Stimulated activated CD8-positive, alpha-beta memory T cell treated with anti-CD3 and anti-CD28 coated beads, Interleukin-15, amount 100 ng/mL, for 4 hours (primary cell): ENCODE data around the gene ZDHHC4.

Experiments
- DNase-seq, 2 donors: peaks; one replicate each; pipeline ENCODE4 v3.0.0-alpha.2; 2020; ENCODE audit warnings: low read depth in 2 of 2

Gene ZDHHC4

GRCh38 chr7:6577369-6578113, at the start of gene ZDHHC4:
TSS of gene ZDHHC4 (plus strand) at chr7:6577454. CDS start at chr7:6580562, 3,108 bp downstream.
- peak; percentile 70 to 79 for DNase-seq

DNA sequence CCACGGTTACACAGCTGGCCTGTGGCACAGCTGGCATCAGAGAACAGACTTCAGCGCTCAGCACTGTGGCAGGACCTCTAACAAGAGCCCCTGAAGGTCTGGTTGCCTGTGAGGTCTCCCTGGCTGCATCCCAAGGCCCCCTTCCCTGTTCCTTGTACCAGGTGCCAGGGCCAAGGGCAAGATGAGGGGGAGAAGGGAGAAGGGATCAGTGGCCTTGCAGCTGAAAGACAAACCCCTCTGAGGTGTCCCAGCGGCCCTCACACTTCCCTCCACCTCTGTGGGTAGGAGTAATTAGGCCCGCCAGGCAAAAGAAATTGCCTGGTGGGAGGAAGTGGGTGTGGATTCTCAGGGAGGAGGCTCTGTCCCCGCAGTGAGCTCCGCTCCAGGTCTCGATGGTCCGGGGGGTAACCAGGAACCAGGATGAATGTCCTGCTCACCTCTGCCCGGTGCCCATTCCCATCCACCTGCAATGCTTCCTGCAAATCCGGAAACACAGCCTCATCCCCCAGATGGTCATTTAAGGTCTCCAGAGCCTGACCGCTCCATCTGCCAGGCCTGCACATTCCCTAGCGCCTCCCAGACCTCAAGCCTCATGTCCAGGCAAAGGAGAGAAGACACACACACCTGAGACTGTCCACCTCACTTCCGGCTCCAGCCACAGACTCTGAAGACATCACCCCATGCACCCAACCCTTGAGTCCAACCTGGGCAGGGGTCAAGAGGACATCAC, 48.7 kb upstream of the ZDHHC4 start:
- no peak for DNase-seq

- DNase-seq: no peak
Observed at GRCh38 chr7:6529643-6530042, 47.6 kb upstream of the ZDHHC4 start.

DNA sequence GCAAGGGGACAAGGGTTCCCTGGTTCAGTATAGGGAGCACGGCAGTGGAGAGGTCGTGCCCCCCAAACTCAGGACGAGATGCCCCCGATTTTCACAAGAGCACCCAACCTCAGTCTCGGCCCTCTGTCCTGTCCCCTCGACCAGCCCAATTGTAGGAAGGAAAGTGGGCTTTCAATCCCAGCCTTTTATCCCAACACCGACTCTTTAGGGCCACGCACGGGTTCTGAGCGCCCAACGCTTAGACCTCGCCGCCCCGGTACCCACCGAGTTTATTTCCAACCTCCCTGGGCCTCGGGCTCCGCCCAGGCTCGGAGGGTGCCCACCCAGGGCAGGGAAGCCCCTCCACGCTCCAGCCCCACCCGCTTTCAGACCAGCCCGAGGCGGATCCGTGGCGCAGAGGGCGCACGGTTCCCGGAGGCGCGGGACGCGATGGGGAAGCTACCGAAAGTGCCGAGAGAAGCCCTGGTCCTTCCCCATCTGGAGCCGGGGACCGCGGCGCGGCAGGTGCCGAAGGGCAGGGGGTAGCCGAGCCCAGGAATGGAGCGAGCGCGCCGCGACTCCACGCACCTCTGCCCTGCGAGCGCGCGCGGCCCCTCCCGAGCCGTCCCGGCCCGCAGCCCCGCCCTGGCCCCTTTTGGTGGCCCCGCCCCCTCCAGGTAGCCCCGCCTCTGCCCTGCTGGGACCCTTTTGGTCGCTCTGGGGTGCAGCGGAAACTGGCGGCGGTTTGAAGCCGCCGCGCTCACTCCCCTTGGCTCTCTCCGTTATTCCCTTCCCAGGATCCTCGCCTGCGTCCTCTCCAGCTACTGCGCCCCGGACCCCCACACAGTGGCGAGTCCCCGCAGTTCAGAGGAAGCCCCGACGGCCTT, 46.4 kb upstream of the ZDHHC4 start:
- DNase-seq: peak; percentile 44 to 54

DNA sequence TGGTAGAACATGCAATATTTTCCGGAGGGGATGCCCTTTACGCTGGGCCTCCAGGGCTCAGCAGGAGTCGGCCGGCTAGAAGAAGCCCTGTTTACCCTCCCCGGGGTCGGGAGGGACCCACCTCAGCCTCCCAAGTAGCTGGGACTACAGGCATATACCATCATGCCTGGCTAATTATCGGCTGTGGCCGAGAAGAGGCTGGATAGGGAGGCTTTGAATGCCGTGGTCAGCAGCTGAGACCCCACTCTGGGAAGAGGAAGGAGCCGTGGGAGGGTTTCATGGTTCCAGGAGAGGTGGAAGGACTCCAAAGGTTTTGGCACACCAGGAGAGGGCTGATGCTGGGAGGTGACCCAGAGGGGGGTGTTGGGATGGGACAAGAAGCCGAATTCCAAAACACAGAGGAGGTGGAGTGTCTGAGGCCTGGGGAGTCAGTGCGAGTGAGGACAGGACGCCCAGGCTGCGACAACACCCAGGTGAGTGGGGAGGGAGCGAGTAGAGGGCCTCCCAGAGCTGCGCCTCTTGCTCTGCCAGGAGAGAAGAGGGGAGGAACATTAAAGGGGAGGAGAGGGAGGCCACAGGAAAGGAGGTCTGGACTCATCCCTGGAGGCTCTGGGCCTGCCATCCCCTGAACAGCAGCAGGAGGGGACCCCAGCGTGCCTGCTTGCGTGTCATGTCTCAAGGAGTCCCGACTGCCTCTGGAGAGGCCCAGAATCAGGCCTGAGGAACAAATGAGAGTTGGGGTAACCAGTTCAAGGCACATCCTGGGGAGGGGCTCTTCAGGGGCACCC, 45.6 kb upstream of the ZDHHC4 start:
- DNase-seq: no peak

DNA sequence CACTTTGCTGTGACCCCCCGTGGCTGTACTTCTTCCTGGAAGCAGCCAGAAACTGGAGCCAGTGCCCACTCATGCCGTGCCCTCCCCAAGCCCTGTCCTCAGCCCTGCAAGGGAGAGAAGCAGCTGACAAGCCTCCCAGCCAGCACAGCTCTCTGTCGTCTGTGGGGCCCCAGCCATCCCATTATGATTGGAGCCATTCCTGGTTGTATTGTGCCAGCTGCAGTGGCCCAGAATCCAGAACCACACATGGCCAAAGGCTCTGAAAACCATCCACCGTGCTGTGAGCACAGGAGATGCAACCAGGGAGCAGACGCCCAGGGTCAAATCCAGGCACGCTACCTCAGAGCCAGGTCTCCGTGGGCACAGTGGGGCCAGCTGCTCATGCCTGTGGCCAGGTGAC, 44.7 kb upstream of the ZDHHC4 start:
- DNase-seq: no peak

DNA sequence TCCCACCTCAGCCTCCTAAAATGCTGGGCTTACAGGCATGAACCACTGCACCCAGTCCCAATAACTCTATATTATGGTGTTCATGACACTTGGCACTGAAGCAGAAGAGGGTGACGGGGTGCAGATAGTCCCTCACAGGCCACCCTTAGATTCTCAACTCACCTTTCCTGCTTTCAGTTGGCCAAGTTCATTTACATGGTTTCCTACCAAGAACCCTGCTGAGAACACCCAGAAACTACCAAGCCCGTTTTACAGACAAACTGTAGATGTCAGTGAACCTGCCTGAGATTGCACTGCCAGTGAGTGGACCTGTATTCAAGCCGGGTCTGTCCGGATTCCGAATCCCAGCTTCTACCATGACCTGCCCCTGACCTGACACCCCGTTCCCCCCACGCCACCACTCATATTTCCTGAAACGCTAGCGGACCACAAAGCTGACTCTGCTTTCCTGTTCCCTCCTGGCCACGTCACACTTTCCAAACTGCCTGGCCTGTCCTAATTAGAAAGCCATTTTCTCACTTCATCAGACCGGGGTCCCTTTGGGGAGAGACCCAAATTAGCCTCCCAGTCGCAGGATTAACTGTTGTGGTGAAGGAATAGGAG, 43.3 kb upstream of the ZDHHC4 start:
- peak in 1 of 2 donors; percentile 19 for DNase-seq

DNA sequence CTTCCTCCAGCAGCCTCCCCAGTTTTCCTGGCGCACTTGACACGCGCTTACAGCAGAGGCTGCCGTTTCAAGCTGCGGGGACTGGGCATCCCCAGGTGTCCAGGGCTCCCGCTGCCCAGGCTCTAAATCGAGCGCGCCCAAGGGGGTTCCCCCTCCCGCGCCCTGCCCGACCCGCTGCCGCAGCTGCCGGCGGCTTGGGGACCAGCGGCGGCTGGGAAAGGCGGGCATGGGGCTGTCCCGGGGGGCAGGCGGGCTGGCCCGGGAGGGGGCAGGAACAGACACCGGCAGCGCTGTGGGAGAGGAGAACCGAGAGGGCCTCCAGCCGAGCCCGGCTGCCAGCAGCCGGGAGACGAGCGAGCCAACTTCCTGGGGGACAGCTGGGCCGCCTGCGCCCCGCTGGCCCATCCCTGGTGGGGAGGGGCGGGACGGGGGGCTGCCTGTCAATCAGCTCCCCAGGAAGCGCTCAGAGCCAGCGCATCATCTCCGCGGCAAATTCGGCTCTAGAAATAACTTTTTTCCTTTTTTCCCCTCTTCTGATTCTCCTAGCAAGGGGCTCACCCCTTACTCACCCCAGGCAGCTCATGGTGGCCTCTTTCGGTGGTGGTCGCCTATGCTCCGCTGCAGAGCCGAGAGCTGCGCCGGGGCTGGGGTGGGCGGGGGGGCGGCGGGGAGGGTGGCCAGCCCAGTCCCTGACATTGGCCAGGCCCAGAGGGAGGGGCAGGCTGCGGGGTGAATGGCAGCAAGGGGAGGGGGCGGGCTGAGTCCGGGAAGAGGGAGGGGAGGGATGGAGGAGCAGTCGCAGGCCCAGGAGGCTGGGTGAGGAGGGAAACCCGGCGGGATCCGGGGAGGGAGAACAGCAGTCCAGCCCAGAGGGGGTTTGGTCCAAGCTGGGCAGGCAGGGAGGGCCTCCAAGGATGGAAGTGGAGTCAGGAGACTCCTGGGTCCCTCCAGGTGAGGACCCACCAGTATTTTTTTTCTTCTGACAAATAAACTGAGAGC, 40.7 kb upstream of the ZDHHC4 start:
- no peak for DNase-seq

DNA sequence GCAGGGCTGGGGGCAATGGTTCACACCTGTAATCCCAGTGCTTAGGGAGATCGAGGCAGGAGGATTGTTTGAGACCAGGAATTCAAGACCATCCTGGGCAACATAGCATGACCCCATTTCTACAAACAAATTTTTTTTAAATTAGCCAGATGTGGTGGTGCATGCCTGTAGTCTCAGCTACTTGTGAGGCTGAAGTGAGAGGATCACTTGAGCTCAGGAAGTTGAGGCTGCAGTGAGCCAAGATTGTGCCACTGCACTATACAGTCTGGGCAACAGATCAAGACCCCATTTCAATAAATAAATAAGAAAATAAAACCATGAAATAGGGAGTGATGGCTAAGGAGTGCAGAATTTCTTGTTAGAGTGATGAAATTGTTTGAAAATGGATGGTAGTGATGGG, 34.9 kb upstream of the ZDHHC4 start:
- no peak for DNase-seq

DNA sequence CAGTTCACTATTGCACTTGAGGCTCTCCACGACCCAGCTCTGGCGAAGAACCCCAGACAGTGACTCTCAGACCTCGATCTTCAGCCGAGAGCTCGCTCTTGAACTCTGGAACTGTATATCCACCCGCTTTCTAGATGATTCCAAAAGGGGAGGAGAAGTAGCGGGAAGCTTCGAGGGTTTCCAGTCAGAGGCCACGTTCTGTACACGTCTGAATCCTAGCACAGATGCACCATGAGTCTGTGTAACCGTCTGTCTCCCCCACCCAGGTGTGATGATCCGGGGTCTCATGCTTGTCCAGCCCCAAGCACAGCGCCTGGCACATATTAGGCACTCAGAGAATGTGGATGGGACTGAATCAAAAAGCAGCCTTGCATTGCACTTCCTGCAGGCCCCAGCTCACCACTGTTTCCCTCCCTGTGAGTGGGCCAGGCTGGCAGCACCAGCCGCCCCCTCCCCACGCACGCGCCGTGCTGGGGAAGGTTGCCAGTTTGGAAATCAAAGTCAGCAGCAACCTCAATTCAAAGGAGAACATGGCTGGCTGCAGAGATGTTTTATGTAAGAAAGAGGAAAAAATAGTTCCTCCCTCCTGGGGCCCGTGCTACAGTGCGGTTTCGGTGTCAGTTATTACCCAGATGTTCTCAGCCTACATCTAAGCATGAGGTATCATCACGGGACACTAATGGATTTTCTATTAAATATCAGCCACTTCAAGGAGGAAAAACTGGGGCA, 31.7 kb upstream of the ZDHHC4 start:
- DNase-seq: no peak

- DNase-seq: no peak
Observed at GRCh38 chr7:6546498-6547251, 30.6 kb upstream of the ZDHHC4 start.

DNA sequence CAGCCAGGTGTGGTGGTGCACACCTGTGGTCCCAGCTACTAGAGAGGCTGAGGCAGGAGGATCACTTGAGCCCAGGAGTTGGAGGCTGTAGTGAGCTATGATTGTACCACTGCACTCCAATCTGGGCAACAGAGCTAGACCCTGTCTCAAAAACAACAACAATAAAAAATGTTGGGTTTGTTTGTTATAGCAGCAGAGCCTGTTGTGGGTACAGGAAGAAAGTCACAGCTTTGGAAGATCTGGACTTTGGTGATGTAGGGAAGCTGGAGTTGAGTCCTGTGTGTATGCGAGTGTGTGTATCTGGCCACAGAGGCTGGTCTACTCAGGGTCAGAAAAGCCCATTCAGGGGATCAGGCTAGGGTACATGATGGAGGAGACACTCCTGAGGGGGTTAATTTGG, 29.9 kb upstream of the ZDHHC4 start:
- DNase-seq: no peak

GRCh38 chr7:6551016-6551511, 26.2 kb upstream of the ZDHHC4 start, which contains the start of gene GRID2IP:
TSS of gene GRID2IP (minus strand) at chr7:6551461. CDS start at chr7:6551436, 25 bp downstream.
- DNase-seq: no peak

- no peak for DNase-seq
Observed at GRCh38 chr7:6553448-6554044, 23.7 kb upstream of the ZDHHC4 start.

DNA sequence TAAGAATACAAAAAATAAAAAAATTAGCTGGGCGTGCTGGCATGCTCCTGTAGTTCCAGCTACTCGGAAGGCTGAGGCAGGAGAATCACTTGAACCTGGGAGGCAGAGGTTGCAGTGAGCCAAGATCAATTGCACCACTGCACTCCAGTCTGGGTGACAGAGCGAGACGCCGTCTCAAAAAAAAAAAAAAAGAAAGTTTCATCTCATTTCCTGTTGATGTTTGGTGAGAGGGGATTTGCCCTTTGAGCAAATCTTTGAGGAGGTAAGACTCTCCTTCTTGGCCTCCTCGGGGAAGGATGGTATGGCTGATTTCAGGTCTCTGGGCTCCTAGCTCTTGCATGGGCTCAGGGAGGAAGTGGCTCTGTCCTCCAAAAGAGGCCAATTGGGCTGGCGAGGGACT, 22.4 kb upstream of the ZDHHC4 start:
- no peak for DNase-seq

DNA sequence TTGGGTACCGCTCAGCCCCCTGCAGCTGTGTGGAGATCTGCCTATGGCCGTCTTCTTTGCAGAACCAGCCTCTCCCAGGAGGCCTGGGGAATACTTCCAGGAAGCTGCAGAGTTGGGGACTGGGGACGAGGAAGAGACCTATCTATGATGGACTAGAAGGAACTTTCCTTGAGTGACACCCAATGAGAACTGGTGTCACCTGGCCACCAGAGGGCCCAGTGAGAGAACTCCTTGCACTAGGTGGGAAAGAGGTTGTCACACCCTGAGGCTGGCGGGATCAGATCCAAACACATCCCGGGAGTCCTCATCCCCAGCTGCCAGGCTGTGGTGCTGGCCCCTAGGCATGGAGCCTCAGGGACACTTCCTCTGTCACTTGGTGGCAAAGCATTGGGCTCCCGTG, 21.1 kb upstream of the ZDHHC4 start:
- no peak for DNase-seq

- no peak for DNase-seq
Observed at GRCh38 chr7:6558837-6559236, 18.4 kb upstream of the ZDHHC4 start.

DNA sequence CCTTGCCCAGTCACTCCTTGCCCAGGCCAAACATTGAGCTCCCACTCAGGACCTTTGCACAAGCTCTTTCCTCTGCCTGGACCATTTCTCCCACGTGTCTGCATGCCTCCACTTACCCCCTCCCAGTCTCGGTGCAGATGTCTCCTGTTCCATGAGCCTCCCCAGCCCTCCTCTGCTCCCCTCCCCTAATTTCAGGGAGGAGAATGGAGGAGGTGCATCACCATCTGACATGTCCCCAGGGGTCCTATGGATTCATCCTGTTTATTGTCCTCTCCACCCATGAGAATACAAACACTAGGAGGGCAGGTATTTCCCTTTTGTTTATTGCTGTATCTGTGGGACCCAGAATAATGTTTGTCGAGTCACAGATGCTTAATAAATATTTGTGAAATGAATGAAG, 17.4 kb upstream of the ZDHHC4 start:
- DNase-seq: no peak
